Left lung (tissue), 10 donors: Measurements from ENCODE around the gene KAT7. TPM values are rescaled to one million over a fixed set of nuclear protein-coding genes. Genes with fewer than 3 reads are reported as not detected.
"Not testable (repeated sequence)": the region's sequence is repeated elsewhere in the genome, so short reads cannot be mapped to it uniquely, and the experiment has no call there.

Experiments used
- ATAC-seq: fragments of 200-7000 bp; cut with Tn5 transposase; one replicate; pipeline ENCODE4 v1.9.1; 2020; ENCODE audit warnings: moderate library complexity
- DNase-seq, 4 donors: peaks; one replicate each; pipeline ENCODE4 v3.0.0-alpha.2; 2013 to 2020
- H3K27ac ChIP-seq, 2 donors: fragments of 200-600 bp; sonication (generic) in 1 of 2; one replicate each; pipeline versions ENCODE4 v1.5.0 to v1.8.0; 2020 to 2021
- H3K27me3 ChIP-seq, 2 donors: fragments of 200-600 bp; sonication (generic) in 1 of 2; one replicate each; pipeline versions ENCODE4 v1.5.0 to v1.8.0; 2020 to 2021
- H3K36me3 ChIP-seq, 2 donors: fragments of 200-600 bp; sonication (generic) in 1 of 2; one replicate each; pipeline versions ENCODE4 v1.5.0 to v1.8.0; 2020 to 2021
- H3K4me1 ChIP-seq, 2 donors: fragments of 200-600 bp; one replicate each; pipeline ENCODE4 v1.8.0; 2021
- H3K4me3 ChIP-seq, 2 donors: fragments of 200-600 bp; sonication (generic) in 1 of 2; one replicate each; pipeline versions ENCODE4 v1.5.0 to v1.8.0; 2020 to 2021; ENCODE audit warnings: mild to moderate bottlenecking in 1 of 2
- H3K9me3 ChIP-seq, 2 donors: fragments of 200-600 bp; sonication (generic) in 1 of 2; one replicate each; pipeline versions ENCODE4 v1.5.0 to v1.8.0; 2020 to 2021
- intact Hi-C, 2 donors: fragments of 100-400 bp; cut with DNase I; formaldehyde crosslinking; loops; one replicate each; pipeline versions ENCODE4 v1.11.2 to v1.14.2; 2022
- polyA plus RNA-seq, 6 donors: library from polyadenylated mRNA; unstranded; fragments of 120-200 nt; gene quantifications; one replicate each; pipeline ENCODE4 v1.2.1, GENCODE V29; 2013; ENCODE audit not compliant: insufficient read length in 6 of 6
- total RNA-seq, 2 donors: library from RNA; stranded (reverse); fragmentation: NEBNext Ultra II Directional; extraction: Animal tissue kit (Norgen Biotek cat#: 25700); gene quantifications; one replicate each; pipeline ENCODE4 v1.2.1, GENCODE V29; 2021
- TF ChIP-seq, protein P1 (sequence below), 2 donors: fragments of 200-600 bp; sonication (generic) in 1 of 2; IDR thresholded peaks; one replicate each; pipeline versions ENCODE4 v1.5.0 to v1.8.0; 2021; ENCODE audit warnings: antibody characterized with exemption in 2 of 2
- donor health status: DM: no; HTN: yes; CAD: no.
- donor health status: DM: no; HTN: no; CAD: no.

The KAT7 gene
- total and polyA plus RNA-seq, 8 donors, result 44.1 to 56.7 (median 51.5) TPM

GRCh38 chr17:49821916-49822315, 33.4 kb downstream of the KAT7 start:
- intact Hi-C loops, result no loop called here
- ATAC-seq, result peak; percentile 77
- Histone ChIP-seq H3K9me3 (no peaks in the 10 kb centered on the region), H3K36me3 (peaks cover 2 to 100% of the 10 kb centered on the region in 2 donors), H3K4me1 (peaks cover 0 to 36% of the 10 kb centered on the region in 2 donors), H3K4me3 (no peak overlapping the region), H3K27me3 (no peaks in the 10 kb centered on the region), H3K27ac (no peak overlapping the region)
- TF ChIP-seq, protein P1, sequence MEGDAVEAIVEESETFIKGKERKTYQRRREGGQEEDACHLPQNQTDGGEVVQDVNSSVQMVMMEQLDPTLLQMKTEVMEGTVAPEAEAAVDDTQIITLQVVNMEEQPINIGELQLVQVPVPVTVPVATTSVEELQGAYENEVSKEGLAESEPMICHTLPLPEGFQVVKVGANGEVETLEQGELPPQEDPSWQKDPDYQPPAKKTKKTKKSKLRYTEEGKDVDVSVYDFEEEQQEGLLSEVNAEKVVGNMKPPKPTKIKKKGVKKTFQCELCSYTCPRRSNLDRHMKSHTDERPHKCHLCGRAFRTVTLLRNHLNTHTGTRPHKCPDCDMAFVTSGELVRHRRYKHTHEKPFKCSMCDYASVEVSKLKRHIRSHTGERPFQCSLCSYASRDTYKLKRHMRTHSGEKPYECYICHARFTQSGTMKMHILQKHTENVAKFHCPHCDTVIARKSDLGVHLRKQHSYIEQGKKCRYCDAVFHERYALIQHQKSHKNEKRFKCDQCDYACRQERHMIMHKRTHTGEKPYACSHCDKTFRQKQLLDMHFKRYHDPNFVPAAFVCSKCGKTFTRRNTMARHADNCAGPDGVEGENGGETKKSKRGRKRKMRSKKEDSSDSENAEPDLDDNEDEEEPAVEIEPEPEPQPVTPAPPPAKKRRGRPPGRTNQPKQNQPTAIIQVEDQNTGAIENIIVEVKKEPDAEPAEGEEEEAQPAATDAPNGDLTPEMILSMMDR (IDR thresholded peaks at IDR 0.05), result no peak
- DNase-seq, result peak in 1 of 4 donors; percentile 48

DNA sequence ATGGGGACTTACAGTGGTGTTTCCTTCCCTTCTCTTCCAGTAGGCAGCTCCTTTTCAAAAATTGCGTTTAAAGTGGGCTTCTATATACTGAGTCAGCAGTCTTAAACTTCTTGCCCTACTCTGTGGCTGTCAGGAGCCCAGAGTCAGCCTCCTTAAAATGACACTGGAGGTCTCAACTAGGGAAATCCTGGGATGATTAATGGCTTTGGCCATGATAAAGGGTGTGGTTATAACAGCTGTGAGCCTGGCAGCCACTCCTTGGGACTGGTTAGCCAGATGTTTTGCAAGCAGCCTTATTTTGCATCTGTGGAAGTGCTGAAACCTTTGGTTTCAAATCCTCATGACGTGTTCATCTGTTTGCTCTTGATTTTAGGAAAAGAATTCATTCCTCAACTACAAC, 34.3 kb downstream of the KAT7 start:
- TF ChIP-seq, protein P1 (IDR thresholded peaks at IDR 0.05), result no peak
- Histone ChIP-seq H3K27ac (no peak overlapping the region), H3K36me3 (peaks cover 2 to 100% of the 10 kb centered on the region in 2 donors), H3K9me3 (no peaks in the 10 kb centered on the region), H3K4me1 (peaks cover 0 to 36% of the 10 kb centered on the region in 2 donors), H3K27me3 (no peaks in the 10 kb centered on the region), H3K4me3 (no peak overlapping the region)
- DNase-seq (no peak), ATAC-seq (peak; percentile 20)
- intact Hi-C loops, result no loop called here

GRCh38 chr17:49823614-49824013, 35.1 kb downstream of the KAT7 start:
- intact Hi-C loops, result no loop called here

DNA sequence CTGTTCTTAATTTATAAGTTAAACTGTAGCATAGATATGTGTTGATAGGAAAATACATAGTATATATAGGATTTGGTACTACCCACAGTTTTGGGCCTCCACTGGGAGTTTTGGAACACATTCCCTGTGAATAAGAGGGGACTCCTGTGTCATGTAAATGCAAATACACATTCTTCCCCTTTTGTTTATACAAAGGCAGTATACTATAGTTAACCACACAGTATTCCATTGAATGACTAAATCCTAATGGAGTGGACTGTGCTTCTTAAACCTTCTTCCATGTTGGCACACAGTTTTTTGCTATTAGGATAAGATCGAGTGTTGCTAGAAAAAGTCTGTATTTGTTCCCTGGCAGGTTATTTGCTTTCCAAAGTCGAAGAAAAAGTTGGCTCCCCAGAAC, 37.2 kb downstream of the KAT7 start:
- Histone ChIP-seq H3K27me3 (no peaks in the 10 kb centered on the region), H3K4me3 (no peak overlapping the region), H3K9me3 (no peaks in the 10 kb centered on the region), H3K4me1 (peaks cover 0 to 33% of the 10 kb centered on the region in 2 donors), H3K36me3 (peaks cover 0 to 98% of the 10 kb centered on the region in 2 donors), H3K27ac (no peak overlapping the region)
- ATAC-seq (no peak), DNase-seq (no peak)
- intact Hi-C loops, result no loop called here
- TF ChIP-seq, protein P1 (IDR thresholded peaks at IDR 0.05), result no peak

More at GRCh38 chr17:49823614-49824013, 35.1 kb downstream of the KAT7 start:
- TF ChIP-seq, protein P1 (IDR thresholded peaks at IDR 0.05), result no peak
- Histone ChIP-seq H3K27me3 (no peaks in the 10 kb centered on the region), H3K36me3 (peaks cover 0 to 100% of the 10 kb centered on the region in 2 donors), H3K27ac (no peak overlapping the region), H3K9me3 (no peaks in the 10 kb centered on the region), H3K4me3 (no peak overlapping the region), H3K4me1 (peaks cover 0 to 40% of the 10 kb centered on the region in 2 donors)
- ATAC-seq (no peak), DNase-seq (no peak)

GRCh38 chr17:49828325-49828724, 39.8 kb downstream of the KAT7 start:
- H3K4me3 ChIP-seq, H3K9me3 ChIP-seq, H3K27me3 ChIP-seq, intact Hi-C loops, DNase-seq: not testable (repeated sequence)
- ATAC-seq, result peak; percentile 64
- Histone ChIP-seq H3K4me1 (peaks cover 0 to 11% of the 10 kb centered on the region in 2 donors), H3K27ac (peak overlapping the region in 1 of 2 donors; percentile 61), H3K36me3 (peaks cover 0 to 76% of the 10 kb centered on the region in 2 donors)

GRCh38 chr17:49829026-49829425, 40.5 kb downstream of the KAT7 start:
- TF ChIP-seq, protein P1 (IDR thresholded peaks at IDR 0.05), result no peak
- Histone ChIP-seq H3K27ac (peak overlapping the region in 1 of 2 donors; percentile 61), H3K27me3 (no peaks in the 10 kb centered on the region), H3K4me3 (no peak overlapping the region), H3K4me1 (peaks cover 0 to 11% of the 10 kb centered on the region in 2 donors), H3K9me3 (no peaks in the 10 kb centered on the region), H3K36me3 (peaks cover 0 to 75% of the 10 kb centered on the region in 2 donors)
- DNase-seq, result no peak
- intact Hi-C loops, result no loop called here
- ATAC-seq, result no peak
